HG03521 (cell line): ENCODE measurements around the gene PRPF8.

Experiments used
- ATAC-seq: cut with Tn5 transposase; IDR thresholded peaks from one replicate; pipeline ENCODE4 v1.9.1; 2021; ENCODE audit warnings: mild to moderate bottlenecking, moderate library complexity; ENCODE audit not compliant: unreplicated experiment

Gene PRPF8

GRCh38 chr17:1627982-1628855, 56.4 kb downstream of the PRPF8 start, which contains the start of gene SLC43A2:
Gene SLC43A2 (minus strand): TSS chr17:1628834. CDS start chr17:1627874, 960 bp downstream.
- ATAC-seq = peak; percentile 46

GRCh38 chr17:1627182-1627981, 57.3 kb downstream of the PRPF8 start:
- no peak for ATAC-seq

- ATAC-seq = no peak
Observed at GRCh38 chr17:1626333-1626732, 58.3 kb downstream of the PRPF8 start.

GRCh38 chr17:1625581-1625980, 59.1 kb downstream of the PRPF8 start:
- no peak for ATAC-seq

GRCh38 chr17:1625053-1625452, 59.6 kb downstream of the PRPF8 start:
- ATAC-seq = no peak

GRCh38 chr17:1624650-1625049, 60.0 kb downstream of the PRPF8 start:
- no peak for ATAC-seq

- no peak for ATAC-seq
Observed at GRCh38 chr17:1623057-1623630, 61.5 kb downstream of the PRPF8 start.

- no peak for ATAC-seq
Observed at GRCh38 chr17:1621273-1621954, 63.3 kb downstream of the PRPF8 start.

GRCh38 chr17:1620486-1620885, 64.2 kb downstream of the PRPF8 start:
- ATAC-seq = no peak

GRCh38 chr17:1617620-1618174, 67.0 kb downstream of the PRPF8 start:
- ATAC-seq = no peak

GRCh38 chr17:1616101-1616500, 68.6 kb downstream of the PRPF8 start:
- ATAC-seq = no peak

GRCh38 chr17:1612400-1612799, 72.3 kb downstream of the PRPF8 start:
- ATAC-seq = no peak

- ATAC-seq = no peak
Observed at GRCh38 chr17:1611715-1612114, 73.0 kb downstream of the PRPF8 start.

GRCh38 chr17:1608676-1609075, 76.0 kb downstream of the PRPF8 start:
- no peak for ATAC-seq

- no peak for ATAC-seq
Observed at GRCh38 chr17:1607971-1608320, 76.7 kb downstream of the PRPF8 start.

- ATAC-seq = no peak
Observed at GRCh38 chr17:1606352-1606985, 78.2 kb downstream of the PRPF8 start.

- ATAC-seq = no peak
Observed at GRCh38 chr17:1605681-1606351, 78.9 kb downstream of the PRPF8 start.

GRCh38 chr17:1604831-1605528, 79.7 kb downstream of the PRPF8 start:
- ATAC-seq = no peak

- no peak for ATAC-seq
Observed at GRCh38 chr17:1601571-1601970, 83.1 kb downstream of the PRPF8 start.
